Lower lobe of right lung (tissue), 2 donors: ENCODE data around the gene CLCN1. TPM values are rescaled to one million over a fixed set of nuclear protein-coding genes. Genes with fewer than 3 reads are reported as not detected.

Source experiments
- ATAC-seq, 2 donors: fragments of 200-7000 bp; cut with Tn5 transposase; one replicate each; pipeline ENCODE4 v1.9.1; 2020 to 2022; ENCODE audit warnings: mild to moderate bottlenecking in 2 of 2, moderate library complexity in 2 of 2
- DNase-seq: peaks from one replicate; pipeline ENCODE4 v3.0.0-alpha.2; 2020
- H3K27ac ChIP-seq: fragments of 200-600 bp; one replicate; pipeline ENCODE4 v1.8.0; 2022
- H3K27me3 ChIP-seq: fragments of 200-600 bp; one replicate; pipeline ENCODE4 v1.8.0; 2022; ENCODE audit warnings: low read depth
- H3K36me3 ChIP-seq: fragments of 200-600 bp; one replicate; pipeline ENCODE4 v1.8.0; 2022; ENCODE audit warnings: mild to moderate bottlenecking
- H3K4me1 ChIP-seq: fragments of 200-600 bp; one replicate; pipeline ENCODE4 v1.8.0; 2022
- H3K4me3 ChIP-seq: fragments of 200-600 bp; one replicate; pipeline ENCODE4 v1.8.0; 2022; ENCODE audit warnings: mild to moderate bottlenecking
- H3K9me3 ChIP-seq: fragments of 200-600 bp; one replicate; pipeline ENCODE4 v1.8.0; 2022
- intact Hi-C: fragments of 100-400 bp; cut with DNase I; formaldehyde crosslinking; loops from one replicate; pipeline ENCODE4 v1.11.0; 2022
- total RNA-seq: library from RNA; stranded (reverse); fragmentation: NEBNext Ultra II Directional; extraction: Animal tissue kit (Norgen Biotek cat#: 25700); gene quantifications from one replicate; pipeline ENCODE4 v1.2.1, GENCODE V29; 2021
- TF ChIP-seq, protein P1 (sequence below): fragments of 200-600 bp; IDR thresholded peaks from one replicate; pipeline ENCODE4 v1.8.0; 2022; ENCODE audit warnings: antibody characterized with exemption, mild to moderate bottlenecking
- donor health status: DM: no; HTN: yes; CAD: no; lungs with severe emphysema.

The CLCN1 gene
- total RNA-seq, 1 donor from 2014 or later: not detected

DNA sequence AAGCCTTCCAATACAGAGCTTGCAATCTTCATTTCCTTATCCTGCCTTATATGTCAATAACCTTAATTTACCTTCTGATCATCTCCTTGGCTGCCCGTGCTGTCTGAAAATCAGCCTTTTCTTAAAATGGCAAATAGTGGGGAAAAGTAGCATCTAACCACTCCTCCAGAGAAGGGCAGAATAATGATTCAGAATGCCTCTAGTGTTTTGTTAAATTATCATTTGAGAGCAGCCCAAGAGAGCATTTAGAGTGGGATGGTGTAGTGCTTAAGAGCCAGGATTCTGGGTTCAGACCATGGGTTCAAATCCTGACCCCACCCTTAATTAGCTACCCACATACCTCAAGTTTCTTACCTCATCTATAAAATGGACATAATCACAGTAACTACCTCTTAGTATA, 35.8 kb upstream of the CLCN1 start:
- no peaks in the 10 kb centered on the region for H3K9me3 ChIP-seq
- H3K27ac ChIP-seq: peak overlapping the region; percentile 34
- H3K36me3 ChIP-seq: no peaks in the 10 kb centered on the region
- TF ChIP-seq, protein P1, sequence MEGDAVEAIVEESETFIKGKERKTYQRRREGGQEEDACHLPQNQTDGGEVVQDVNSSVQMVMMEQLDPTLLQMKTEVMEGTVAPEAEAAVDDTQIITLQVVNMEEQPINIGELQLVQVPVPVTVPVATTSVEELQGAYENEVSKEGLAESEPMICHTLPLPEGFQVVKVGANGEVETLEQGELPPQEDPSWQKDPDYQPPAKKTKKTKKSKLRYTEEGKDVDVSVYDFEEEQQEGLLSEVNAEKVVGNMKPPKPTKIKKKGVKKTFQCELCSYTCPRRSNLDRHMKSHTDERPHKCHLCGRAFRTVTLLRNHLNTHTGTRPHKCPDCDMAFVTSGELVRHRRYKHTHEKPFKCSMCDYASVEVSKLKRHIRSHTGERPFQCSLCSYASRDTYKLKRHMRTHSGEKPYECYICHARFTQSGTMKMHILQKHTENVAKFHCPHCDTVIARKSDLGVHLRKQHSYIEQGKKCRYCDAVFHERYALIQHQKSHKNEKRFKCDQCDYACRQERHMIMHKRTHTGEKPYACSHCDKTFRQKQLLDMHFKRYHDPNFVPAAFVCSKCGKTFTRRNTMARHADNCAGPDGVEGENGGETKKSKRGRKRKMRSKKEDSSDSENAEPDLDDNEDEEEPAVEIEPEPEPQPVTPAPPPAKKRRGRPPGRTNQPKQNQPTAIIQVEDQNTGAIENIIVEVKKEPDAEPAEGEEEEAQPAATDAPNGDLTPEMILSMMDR: no peak
- no peaks in the 10 kb centered on the region for H3K27me3 ChIP-seq
- no peak for ATAC-seq
- DNase-seq: no peak
- intact Hi-C loops: no loop called here
- no peak overlapping the region for H3K4me3 ChIP-seq
- H3K4me1 ChIP-seq: peaks cover 19% of the 10 kb centered on the region

DNA sequence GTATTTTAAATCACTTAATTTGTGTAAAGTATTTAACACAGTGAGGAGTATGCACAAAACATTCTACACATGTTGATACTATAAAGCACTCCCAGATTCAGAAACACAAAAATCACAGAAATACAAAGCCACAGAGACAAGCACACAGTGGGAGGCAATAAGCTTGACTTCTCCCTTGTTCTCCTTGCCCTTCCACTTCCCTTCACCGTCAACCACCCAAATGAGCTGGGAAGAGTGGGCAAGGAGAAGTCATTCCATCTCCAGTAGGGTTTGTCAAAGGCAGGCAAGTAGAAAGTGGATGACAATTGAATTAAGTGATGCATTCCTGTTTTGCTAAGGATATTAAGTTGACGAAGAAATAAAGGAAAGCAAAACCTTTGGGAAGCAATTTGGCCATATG, 35.3 kb upstream of the CLCN1 start:
- H3K27ac ChIP-seq: no peak overlapping the region
- TF ChIP-seq, protein P1: no peak
- intact Hi-C loops: no loop called here

DNA sequence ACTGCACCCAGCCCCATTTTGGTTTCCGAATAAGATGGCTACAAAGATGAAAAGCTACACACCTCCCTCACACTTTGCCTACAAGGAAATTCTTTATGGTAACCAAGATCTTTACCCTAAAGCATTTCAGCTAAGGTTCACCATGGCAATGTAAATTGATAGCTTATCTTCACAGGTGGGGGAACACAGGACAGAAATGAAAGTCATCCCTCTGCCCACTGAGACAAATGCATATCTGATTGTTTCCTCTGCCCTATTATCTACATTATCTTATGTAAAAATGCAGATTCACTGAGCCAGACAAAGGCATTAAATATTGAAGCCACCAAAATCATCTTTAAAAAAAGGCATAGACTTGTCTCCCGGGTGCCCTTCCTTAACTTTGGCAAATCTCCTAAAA, 34.4 kb upstream of the CLCN1 start:
- Histone ChIP-seq H3K27ac (no peak overlapping the region), H3K36me3 (no peaks in the 10 kb centered on the region), H3K27me3 (no peaks in the 10 kb centered on the region), H3K4me3 (no peak overlapping the region), H3K4me1 (peaks cover 19% of the 10 kb centered on the region), H3K9me3 (no peaks in the 10 kb centered on the region)
- intact Hi-C loops: no loop called here
- DNase-seq (no peak), ATAC-seq (no peak)
- TF ChIP-seq, protein P1: no peak

More for the DNA sequence above, 35.3 kb upstream of the CLCN1 start:
- H3K9me3 ChIP-seq: no peaks in the 10 kb centered on the region
- peaks cover 19% of the 10 kb centered on the region for H3K4me1 ChIP-seq
- no peak overlapping the region for H3K4me3 ChIP-seq
- H3K27me3 ChIP-seq: no peaks in the 10 kb centered on the region
- no peak for ATAC-seq
- no peaks in the 10 kb centered on the region for H3K36me3 ChIP-seq
- DNase-seq: no peak

DNA sequence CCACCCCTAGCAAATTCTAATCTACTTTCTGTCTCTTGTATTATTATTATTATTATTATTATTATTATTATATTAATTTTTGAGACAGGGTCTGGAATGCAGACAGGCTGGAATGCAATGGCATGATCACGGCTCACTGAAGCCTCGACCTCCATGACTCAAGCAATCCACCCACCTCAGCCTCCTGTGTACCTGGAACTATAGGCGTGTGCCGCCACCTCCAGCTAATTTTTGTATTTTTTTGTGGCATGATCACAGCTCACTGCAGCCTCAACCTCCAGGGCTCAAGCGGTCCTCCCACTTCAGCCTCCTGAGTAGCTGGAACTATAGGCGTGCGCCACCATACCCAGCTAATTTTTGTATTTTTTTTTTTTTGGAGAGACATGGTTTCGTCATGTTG, 33.8 kb upstream of the CLCN1 start:
- H3K27ac ChIP-seq: no peak overlapping the region
- no peaks in the 10 kb centered on the region for H3K9me3 ChIP-seq
- no peaks in the 10 kb centered on the region for H3K27me3 ChIP-seq
- intact Hi-C loops: no loop called here
- TF ChIP-seq, protein P1: no peak
- H3K4me1 ChIP-seq: peaks cover 21% of the 10 kb centered on the region
- DNase-seq (no peak), ATAC-seq (no peak)
- no peak overlapping the region for H3K4me3 ChIP-seq
- H3K36me3 ChIP-seq: no peaks in the 10 kb centered on the region

DNA sequence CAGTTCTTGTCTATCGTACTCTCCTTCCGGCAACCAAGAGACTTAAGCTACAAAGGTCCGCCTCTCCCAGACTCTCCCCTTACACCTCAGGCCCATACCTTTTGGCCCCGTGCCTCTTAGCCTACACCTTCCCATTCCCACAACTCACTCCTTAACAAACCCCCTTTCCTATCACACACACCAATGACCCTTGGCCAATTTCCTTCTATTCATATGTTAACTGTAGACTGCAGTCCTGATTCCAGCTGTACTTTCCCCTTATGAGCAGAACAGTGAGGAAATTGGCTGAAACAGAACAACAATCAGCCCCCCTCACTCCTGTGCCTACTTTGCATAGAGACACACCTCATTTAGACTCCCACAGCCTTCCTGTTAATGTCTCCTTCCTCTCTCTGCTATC, 32.5 kb upstream of the CLCN1 start:
- ATAC-seq (no peak), DNase-seq (no peak)
- H3K27ac ChIP-seq: no peak overlapping the region
- intact Hi-C loops: no loop called here
- TF ChIP-seq, protein P1: no peak
- no peak overlapping the region for H3K4me3 ChIP-seq
- peaks cover 28% of the 10 kb centered on the region for H3K4me1 ChIP-seq
- no peaks in the 10 kb centered on the region for H3K9me3 ChIP-seq
- no peaks in the 10 kb centered on the region for H3K36me3 ChIP-seq
- H3K27me3 ChIP-seq: no peaks in the 10 kb centered on the region
